ENCODE measurements around the gene PPP5C. TPM values are rescaled to one million over a fixed set of nuclear protein-coding genes. Genes with fewer than 3 reads are reported as not detected.
A peak's percentile ranks its signal among the peaks of the same experiment; 100 is the strongest.

The PPP5C gene
- total and polyA plus RNA-seq, 2 of the 13 experiments (the other 11 are each of a cell fraction or from before 2014, with no cell fraction given) = 41.6 to 67.9 TPM

- TF ChIP-seq ZNF407 (CRISPR knock-in tag; IDR thresholded peaks at IDR 0.05; ENCODE audit: not compliant biosample characterization) (peak; percentile 28), POLR2G (IDR thresholded peaks at IDR 0.05; ENCODE audit: low read depth, low read length) (peak; percentile 87), DMTF1 (CRISPR knock-in tag; IDR thresholded peaks at IDR 0.05) (no peak), ZNF501 (CRISPR knock-in tag; IDR thresholded peaks at IDR 0.05) (peak; percentile 79), ZNF280D (CRISPR knock-in tag; IDR thresholded peaks at IDR 0.05) (0 out of 2 replicates have a peak, but pooled peaks have one; percentile 42), ZSCAN5A (CRISPR knock-in tag; IDR thresholded peaks at IDR 0.05; ENCODE audit: borderline replicate concordance) (no peak), SRY (CRISPR knock-in tag; IDR thresholded peaks at IDR 0.05) (peak; percentile 62; the same call in 1 of the 2 replicates), ELF3 (CRISPR knock-in tag; IDR thresholded peaks at IDR 0.05) (no peak), ZNF704 (CRISPR knock-in tag; IDR thresholded peaks at IDR 0.05; ENCODE audit: borderline replicate concordance) (peak; percentile 84; the same call in 1 of the 2 replicates)
These were observed at the start of gene PPP5C (continued) for GRCh38 chr19:46346821-46347571.
